Measurements from ENCODE around the gene GSG1L.
"Not testable (repeated sequence)": the region's sequence is repeated elsewhere in the genome, so short reads cannot be mapped to it uniquely, and the experiment has no call there.

The GSG1L gene

GRCh38 chr16:27977966-27978365 is 85.5 kb downstream of the GSG1L start:
- DNase-seq = no peak

GRCh38 chr16:27976990-27977389 is 86.5 kb downstream of the GSG1L start:
- DNase-seq = no peak

- DNase-seq = no peak
Observed at GRCh38 chr16:27974896-27975540, 88.5 kb downstream of the GSG1L start.

GRCh38 chr16:27973678-27974077 is 89.8 kb downstream of the GSG1L start:
- DNase-seq = no peak

GRCh38 chr16:27972500-27972899 is 91.0 kb downstream of the GSG1L start:
- DNase-seq = peak; percentile 52

- DNase-seq = no peak
Observed at GRCh38 chr16:27969574-27969973, 93.9 kb downstream of the GSG1L start.

- no peak for DNase-seq
Observed at GRCh38 chr16:27967169-27967568, 96.3 kb downstream of the GSG1L start.

- no peak for DNase-seq
Observed at GRCh38 chr16:27966756-27967155, 96.8 kb downstream of the GSG1L start.

- DNase-seq = no peak
Observed at GRCh38 chr16:27965801-27966200, 97.7 kb downstream of the GSG1L start.

- DNase-seq = no peak
Observed at GRCh38 chr16:27963471-27963965, 100.0 kb downstream of the GSG1L start.

GRCh38 chr16:27962197-27962596 is 101.3 kb downstream of the GSG1L start:
- no peak for DNase-seq

GRCh38 chr16:27961296-27961620 is 102.3 kb downstream of the GSG1L start:
- DNase-seq = no peak

GRCh38 chr16:27960619-27961295 is 102.8 kb downstream of the GSG1L start:
- no peak for DNase-seq

GRCh38 chr16:27959914-27960313 is 103.6 kb downstream of the GSG1L start:
- DNase-seq = no peak

GRCh38 chr16:27954191-27954590 is 109.3 kb downstream of the GSG1L start:
- no peak for DNase-seq

- no peak for DNase-seq
Observed at GRCh38 chr16:27952811-27953210, 110.7 kb downstream of the GSG1L start.

GRCh38 chr16:27951489-27952120 is 111.9 kb downstream of the GSG1L start:
- no peak for DNase-seq

- DNase-seq = no peak
Observed at GRCh38 chr16:27950206-27950887, 113.2 kb downstream of the GSG1L start.

GRCh38 chr16:27947696-27948095 is 115.8 kb downstream of the GSG1L start:
- no peak for DNase-seq

- DNase-seq = no peak
Observed at GRCh38 chr16:27945233-27945973, 118.1 kb downstream of the GSG1L start.

- no peak for DNase-seq
Observed at GRCh38 chr16:27943766-27944165, 119.7 kb downstream of the GSG1L start.

- DNase-seq = not testable (repeated sequence)
Observed at GRCh38 chr16:27942071-27942470, 121.4 kb downstream of the GSG1L start.

- no peak for DNase-seq
Observed at GRCh38 chr16:27935076-27935475, 128.4 kb downstream of the GSG1L start.
